GM12891 (cell line): ENCODE data around the gene STK38L.

ENCODE experiments used
- POLR2A ChIP-seq: IDR thresholded peaks from 2 replicates; pipeline ENCODE4 v1.6.1; 2011; ENCODE audit warnings: low read depth, low read length, control low read depth
- POLR2AphosphoS5 ChIP-seq: IDR thresholded peaks from 2 replicates; pipeline ENCODE4 v1.6.1; 2011; ENCODE audit warnings: low read depth, low read length, control low read depth
- POU2F2 ChIP-seq: IDR thresholded peaks from 2 replicates; pipeline ENCODE4 v1.6.1; 2011; ENCODE audit warnings: low read depth, mild to moderate bottlenecking, control low read depth, low read length, moderate library complexity
- SPI1 ChIP-seq: IDR thresholded peaks from 2 replicates; pipeline ENCODE4 v1.6.1; 2011; ENCODE audit warnings: low read depth, low read length, control low read depth
- TAF1 ChIP-seq: IDR thresholded peaks from 2 replicates; pipeline ENCODE4 v1.6.1; 2011; ENCODE audit warnings: low read depth, low read length, control low read depth

DNA sequence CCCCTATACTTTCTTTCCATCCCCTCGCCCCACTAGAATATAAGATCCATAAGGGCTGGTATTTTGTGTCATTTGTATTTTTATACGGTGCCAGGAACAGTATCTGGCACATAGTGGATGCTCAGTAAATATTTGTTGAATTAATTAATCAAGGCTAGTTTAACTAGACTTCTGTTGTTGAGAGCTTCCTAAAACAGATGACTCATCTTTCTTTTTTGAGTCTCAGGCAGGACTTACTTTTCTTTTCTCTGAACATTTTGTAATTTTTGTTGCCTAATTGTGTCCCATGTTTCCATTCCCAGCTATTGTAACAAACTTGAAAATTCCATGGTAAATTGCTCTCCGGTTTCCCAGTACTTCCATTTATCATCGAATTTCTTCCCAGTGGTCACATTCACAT lies 16.7 kb downstream of the STK38L start:
- TF ChIP-seq POLR2A = no peak
- TF ChIP-seq POLR2AphosphoS5 = no peak
- no peak for TF ChIP-seq SPI1
- TF ChIP-seq TAF1 = no peak
- TF ChIP-seq POU2F2 = no peak
